AG09319 (cell line): ENCODE measurements around the gene ACTRT2.

Experiments
- DNase-seq: peaks from one replicate; pipeline ENCODE4 v3.0.0-alpha.2; 2010; ENCODE audit warnings: low read depth; ENCODE audit errors: extremely low read depth
- TF ChIP-seq, protein P1 (sequence below): IDR thresholded peaks from 2 replicates; pipeline ENCODE4 v1.5.1; 2011; ENCODE audit warnings: low read depth, mild to moderate bottlenecking, inconsistent platforms, low read length, moderate library complexity

Gene ACTRT2

DNA sequence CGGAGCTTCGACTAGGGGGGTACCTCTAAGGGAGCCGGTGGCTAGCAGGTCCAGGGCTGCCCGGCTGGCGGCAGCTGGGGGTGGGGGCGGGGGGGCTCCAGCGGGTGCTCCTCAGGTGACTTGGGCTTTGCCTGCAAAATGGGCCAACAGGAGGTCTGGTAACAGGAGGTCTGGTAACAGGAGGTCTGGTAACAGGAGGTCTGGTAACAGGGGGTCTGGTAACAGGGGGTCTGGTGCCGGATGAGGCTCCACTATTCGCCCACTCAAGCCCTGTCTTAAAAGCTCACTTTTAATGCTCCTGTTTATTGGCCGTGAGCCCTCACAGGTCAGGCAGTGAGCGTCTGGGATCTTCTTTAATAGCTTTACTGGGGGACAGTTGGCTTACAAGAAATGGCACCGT, 40.4 kb upstream of the ACTRT2 start:
- DNase-seq, result no peak
- TF ChIP-seq, protein P1, sequence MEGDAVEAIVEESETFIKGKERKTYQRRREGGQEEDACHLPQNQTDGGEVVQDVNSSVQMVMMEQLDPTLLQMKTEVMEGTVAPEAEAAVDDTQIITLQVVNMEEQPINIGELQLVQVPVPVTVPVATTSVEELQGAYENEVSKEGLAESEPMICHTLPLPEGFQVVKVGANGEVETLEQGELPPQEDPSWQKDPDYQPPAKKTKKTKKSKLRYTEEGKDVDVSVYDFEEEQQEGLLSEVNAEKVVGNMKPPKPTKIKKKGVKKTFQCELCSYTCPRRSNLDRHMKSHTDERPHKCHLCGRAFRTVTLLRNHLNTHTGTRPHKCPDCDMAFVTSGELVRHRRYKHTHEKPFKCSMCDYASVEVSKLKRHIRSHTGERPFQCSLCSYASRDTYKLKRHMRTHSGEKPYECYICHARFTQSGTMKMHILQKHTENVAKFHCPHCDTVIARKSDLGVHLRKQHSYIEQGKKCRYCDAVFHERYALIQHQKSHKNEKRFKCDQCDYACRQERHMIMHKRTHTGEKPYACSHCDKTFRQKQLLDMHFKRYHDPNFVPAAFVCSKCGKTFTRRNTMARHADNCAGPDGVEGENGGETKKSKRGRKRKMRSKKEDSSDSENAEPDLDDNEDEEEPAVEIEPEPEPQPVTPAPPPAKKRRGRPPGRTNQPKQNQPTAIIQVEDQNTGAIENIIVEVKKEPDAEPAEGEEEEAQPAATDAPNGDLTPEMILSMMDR, result no peak

DNA sequence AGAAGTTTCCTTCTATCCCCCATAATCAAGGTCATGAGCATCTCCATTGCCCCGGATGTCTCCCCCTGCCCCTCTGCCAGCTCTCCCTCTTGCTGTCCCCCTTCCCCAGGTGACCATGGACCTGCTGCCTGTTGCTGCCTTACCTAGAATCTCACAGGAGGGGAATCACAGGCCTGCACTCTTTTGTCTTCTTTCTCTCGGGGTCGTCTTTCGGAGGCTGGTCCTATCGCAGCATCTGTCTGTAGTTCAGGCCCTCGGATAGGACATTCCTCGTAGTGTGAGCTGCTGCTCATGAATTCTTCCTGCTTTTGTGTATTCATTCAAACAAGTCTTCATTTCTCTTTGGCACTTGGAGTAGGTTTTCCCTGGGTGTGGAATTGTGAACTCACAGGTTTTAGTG, 39.9 kb upstream of the ACTRT2 start:
- TF ChIP-seq, protein P1, result no peak
- DNase-seq, result no peak

DNA sequence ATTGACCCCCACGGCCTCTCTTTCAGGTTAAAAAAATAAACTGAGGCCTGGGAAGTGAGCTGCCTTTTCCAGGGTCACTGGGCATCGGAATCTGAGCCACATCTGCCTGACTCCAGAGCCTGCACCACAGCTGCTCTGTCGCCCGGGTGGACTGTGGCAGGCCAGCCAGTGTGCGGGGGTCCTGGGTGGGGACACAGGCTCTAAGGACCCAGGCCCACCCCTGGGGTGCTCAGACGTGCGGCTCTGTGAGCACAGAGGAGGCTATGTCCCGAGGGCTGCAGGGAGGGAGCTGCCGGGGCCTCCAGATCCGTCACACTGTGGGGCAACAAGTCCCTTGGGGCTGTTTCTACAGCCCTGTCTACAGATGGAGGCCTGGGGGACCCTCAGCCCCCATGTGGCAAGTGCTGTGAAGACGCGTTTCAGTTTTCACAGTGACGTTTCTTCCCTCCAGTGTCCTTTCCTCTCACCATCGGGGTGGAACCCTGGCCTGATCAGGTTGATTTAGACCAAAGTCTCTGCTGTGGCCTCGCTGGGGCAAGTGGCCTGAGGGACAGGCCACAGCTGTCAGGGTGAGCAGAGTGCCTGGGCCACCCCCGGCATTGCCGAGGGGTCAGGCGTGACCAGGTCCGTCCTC, 39.2 kb upstream of the ACTRT2 start:
- TF ChIP-seq, protein P1, result no peak
- DNase-seq, result no peak

DNA sequence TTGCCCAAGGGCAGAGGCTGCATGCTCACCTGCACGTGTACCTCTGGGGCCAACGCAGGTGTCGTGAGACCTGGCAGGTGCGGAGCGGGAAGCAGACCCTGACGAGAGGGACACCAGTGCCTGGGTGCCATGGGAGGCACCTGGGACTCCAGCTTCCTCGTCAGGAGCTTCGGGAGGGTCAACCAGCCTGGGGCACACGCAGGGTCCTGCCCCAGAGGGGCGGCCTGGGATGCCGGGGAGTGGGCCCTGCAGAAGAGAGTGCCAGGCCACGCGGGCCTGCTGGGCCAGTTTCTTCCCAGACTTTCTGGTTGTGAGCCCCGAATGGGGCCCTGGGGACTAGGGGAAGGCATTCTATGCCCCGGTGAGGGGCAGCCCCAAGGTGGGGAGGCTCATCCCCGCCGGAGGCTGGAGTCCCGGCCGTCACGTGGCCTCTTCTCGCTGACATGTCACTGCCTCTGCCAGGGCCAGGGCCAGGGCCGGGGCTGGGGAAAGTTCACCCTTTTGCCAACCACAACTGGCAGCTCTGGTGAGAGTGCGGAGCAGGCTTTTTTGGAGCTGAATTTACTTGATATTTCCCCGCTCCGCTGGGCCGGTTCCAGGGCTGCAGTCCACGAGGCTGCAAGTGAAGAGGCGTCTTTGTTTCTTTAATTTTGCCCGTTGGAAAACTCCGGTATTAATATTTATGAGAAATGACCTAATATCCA, 38.5 kb upstream of the ACTRT2 start:
- DNase-seq, result no peak
- TF ChIP-seq, protein P1, result no peak

DNA sequence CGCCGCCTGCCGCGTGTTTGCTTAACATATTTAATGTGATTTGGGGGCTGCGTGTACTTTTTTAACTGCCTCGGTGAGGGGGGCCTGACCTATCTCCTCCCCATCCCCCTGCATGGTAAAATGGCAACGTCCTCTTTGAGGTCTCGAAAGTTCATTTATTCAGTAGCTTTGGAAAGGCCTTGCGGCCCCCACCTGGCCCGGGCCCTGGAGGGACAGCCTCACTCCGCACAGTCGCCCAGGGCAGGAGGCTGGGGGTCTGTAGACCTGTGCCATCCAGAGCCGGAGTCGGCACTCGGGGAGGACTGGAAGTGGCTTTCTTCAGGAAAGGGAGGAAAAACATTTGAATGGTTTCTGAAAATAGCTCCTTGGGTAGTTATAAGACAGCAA, 38.0 kb upstream of the ACTRT2 start:
- TF ChIP-seq, protein P1, result no peak
- no peak for DNase-seq

DNA sequence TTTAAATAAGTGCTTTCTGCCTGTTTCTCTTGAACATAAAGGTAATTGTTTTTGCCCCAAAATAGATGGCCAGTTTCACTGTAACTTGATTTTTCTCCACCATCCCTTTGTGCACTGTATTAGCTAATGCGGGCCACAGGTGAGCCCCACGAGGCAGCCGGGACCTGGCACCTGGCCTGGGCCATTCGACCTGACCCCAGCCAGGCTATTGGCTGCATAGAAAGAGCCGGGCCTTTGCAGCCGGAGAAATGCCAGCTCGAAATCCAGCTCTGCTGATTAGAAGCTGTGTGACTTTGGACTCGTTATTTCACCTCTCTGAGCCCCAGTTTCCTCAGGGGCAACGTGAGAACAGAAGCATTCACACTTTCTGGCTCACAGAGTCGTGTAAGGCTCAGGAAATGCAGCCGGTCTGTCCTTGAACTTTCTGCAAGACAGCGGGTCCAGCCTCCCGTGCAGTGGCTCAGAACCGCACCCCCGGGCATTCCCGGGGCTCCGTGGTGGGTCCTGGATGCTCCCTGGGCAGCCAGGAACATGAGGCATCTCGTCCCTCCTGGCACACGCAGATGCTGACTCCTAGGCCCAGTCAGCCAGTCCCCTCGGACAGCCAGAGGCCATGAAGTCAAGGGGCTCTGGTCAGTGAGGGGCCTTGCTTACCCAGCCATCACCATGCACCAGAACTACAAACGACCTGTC, 37.4 kb upstream of the ACTRT2 start:
- DNase-seq, result no peak
- TF ChIP-seq, protein P1, result no peak

DNA sequence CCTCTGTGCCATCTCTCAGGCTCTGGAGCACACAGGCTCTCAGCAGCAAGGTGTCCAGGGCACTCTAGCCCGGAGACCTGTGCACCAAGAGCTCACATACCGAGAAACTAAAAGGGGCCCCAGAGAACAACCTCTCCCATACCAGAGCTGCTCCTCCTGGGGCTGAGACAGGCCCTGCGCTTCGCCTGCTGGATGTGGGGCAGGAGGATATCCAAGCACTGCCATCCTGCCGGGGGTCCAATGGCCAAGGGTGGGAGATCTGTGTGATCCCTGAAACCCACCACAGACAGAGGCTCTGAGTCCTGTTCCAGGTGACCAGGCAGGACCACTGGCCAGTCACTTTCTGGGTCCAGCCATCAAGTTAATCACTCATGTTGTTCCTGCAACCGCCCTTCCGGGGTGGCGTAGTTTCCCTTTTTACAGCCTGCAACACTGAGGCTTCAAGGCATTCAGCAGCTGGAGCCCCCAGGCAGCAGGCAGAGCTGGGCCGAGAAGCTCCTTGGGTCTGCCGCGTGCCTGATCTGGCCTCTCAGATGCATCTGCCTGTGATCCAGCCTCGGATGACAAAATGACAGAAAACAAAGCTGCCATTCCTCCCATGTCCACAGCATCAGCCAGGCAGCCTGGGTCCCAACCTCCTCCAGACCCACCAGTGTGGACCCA, 36.7 kb upstream of the ACTRT2 start:
- TF ChIP-seq, protein P1, result no peak
- DNase-seq, result no peak
